ENCODE measurements around the gene OSBPL3.

DNA sequence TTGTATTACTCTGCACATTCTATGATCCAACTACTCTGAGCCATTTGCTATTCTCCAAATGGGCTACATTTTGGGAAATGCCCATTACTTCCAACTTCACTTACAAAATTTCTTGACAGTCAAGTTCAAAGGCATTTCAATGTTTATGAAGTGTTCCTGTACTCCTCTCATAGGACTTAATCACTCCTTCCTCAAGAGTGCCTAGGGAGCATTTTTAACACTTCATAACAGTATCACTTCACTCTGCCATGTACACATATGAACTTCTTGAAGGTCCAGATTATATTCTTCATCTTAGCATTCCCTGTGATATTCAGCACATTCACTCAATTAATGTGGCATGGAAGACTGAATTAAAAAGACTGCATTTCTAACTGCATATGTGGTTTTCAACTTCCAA, 21.6 kb downstream of the OSBPL3 start:
- TF ChIP-seq, protein P1, sequence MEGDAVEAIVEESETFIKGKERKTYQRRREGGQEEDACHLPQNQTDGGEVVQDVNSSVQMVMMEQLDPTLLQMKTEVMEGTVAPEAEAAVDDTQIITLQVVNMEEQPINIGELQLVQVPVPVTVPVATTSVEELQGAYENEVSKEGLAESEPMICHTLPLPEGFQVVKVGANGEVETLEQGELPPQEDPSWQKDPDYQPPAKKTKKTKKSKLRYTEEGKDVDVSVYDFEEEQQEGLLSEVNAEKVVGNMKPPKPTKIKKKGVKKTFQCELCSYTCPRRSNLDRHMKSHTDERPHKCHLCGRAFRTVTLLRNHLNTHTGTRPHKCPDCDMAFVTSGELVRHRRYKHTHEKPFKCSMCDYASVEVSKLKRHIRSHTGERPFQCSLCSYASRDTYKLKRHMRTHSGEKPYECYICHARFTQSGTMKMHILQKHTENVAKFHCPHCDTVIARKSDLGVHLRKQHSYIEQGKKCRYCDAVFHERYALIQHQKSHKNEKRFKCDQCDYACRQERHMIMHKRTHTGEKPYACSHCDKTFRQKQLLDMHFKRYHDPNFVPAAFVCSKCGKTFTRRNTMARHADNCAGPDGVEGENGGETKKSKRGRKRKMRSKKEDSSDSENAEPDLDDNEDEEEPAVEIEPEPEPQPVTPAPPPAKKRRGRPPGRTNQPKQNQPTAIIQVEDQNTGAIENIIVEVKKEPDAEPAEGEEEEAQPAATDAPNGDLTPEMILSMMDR (IDR thresholded peaks at IDR 0.05), result no peak
- no peak for TF ChIP-seq POLR2A (IDR thresholded peaks at IDR 0.05)
- no peak for TF ChIP-seq EP300 (IDR thresholded peaks at IDR 0.05)
- TF ChIP-seq POLR2AphosphoS5 (IDR thresholded peaks at IDR 0.05), result no peak

Measured in sigmoid colon (tissue), 4 donors.